GM23338 (cell line): ENCODE data around the gene SHCBP1L. TPM values are rescaled to one million over a fixed set of nuclear protein-coding genes. Genes with fewer than 3 reads are reported as not detected.

Experiments used
- ATAC-seq: fragments of 200-7000 bp; cut with Tn5 transposase; 3 replicates; pipeline ENCODE4 v1.9.1; 2020
- DNase-seq: peaks from one replicate; pipeline ENCODE4 v3.0.0-alpha.2; 2015; ENCODE audit warnings: low spot score
- H2AFZ ChIP-seq: fragments of 200-600 bp; sonication (generic); 2 replicates; pipeline ENCODE4 v1.8.0; 2016; ENCODE audit warnings: antibody characterized with exemption, mild to moderate bottlenecking, moderate library complexity
- H3F3A ChIP-seq: fragments of 200-600 bp; sonication (generic); replicated peaks from 2 replicates; pipeline ENCODE4 v1.8.0; 2017; ENCODE audit warnings: antibody characterized with exemption, mixed run types, low read depth
- H3K27ac ChIP-seq: fragments of 200-600 bp; sonication (generic); 2 replicates; pipeline ENCODE4 v1.6.1; 2016; ENCODE audit warnings: low read depth
- H3K27me3 ChIP-seq: fragments of 200-600 bp; sonication (generic); 2 replicates; pipeline ENCODE4 v1.8.0; 2016; ENCODE audit warnings: mild to moderate bottlenecking, mixed run types, moderate library complexity; ENCODE audit not compliant: insufficient read depth
- H3K36me3 ChIP-seq: fragments of 200-600 bp; sonication (generic); 2 replicates; pipeline ENCODE4 v1.8.0; 2016; ENCODE audit warnings: mild to moderate bottlenecking; ENCODE audit not compliant: insufficient read depth
- H3K4me1 ChIP-seq: fragments of 200-600 bp; sonication (generic); 2 replicates; pipeline ENCODE4 v1.8.0; 2016; ENCODE audit warnings: mild to moderate bottlenecking, moderate library complexity; ENCODE audit not compliant: insufficient read depth
- H3K4me2 ChIP-seq: fragments of 200-600 bp; sonication (generic); 2 replicates; pipeline ENCODE4 v1.7.1; 2017; ENCODE audit warnings: mixed run types
- H3K4me3 ChIP-seq: fragments of 200-600 bp; sonication (generic); 2 replicates; pipeline ENCODE4 v1.6.1; 2016; ENCODE audit warnings: mixed run types
- H3K79me2 ChIP-seq: fragments of 200-600 bp; sonication (generic); replicated peaks from 2 replicates; pipeline ENCODE4 v1.8.0; 2017; ENCODE audit warnings: mild to moderate bottlenecking; ENCODE audit not compliant: insufficient read depth
- H3K9me2 ChIP-seq: fragments of 200-600 bp; sonication (generic); 2 replicates; pipeline ENCODE4 v1.8.0; 2017; ENCODE audit not compliant: insufficient read depth
- H4K20me1 ChIP-seq: fragments of 200-600 bp; sonication (generic); replicated peaks from 2 replicates; pipeline ENCODE4 v1.8.0; 2017; ENCODE audit warnings: mild to moderate bottlenecking; ENCODE audit not compliant: insufficient read depth
- H3K27ac Mint-ChIP-seq: 2 replicates; pipeline ENCODE4 v1.8.0; 2020; ENCODE audit warnings: inconsistent platforms, mild to moderate bottlenecking, moderate library complexity, mixed read lengths
- H3K27me3 Mint-ChIP-seq: 3 replicates; pipeline ENCODE4 v1.8.0; 2022; ENCODE audit warnings: low read depth, mild to moderate bottlenecking, moderate library complexity, mixed read lengths, inconsistent platforms; ENCODE audit not compliant: insufficient read depth, poor library complexity
- H3K36me3 Mint-ChIP-seq: 3 replicates; pipeline ENCODE4 v1.8.0; 2021; ENCODE audit warnings: low read depth, mild to moderate bottlenecking, inconsistent platforms, moderate library complexity, mixed read lengths
- H3K4me1 Mint-ChIP-seq: 3 replicates; pipeline ENCODE4 v1.8.0; 2020; ENCODE audit warnings: mild to moderate bottlenecking, inconsistent platforms, mixed read lengths
- H3K4me3 Mint-ChIP-seq: 3 replicates; pipeline ENCODE4 v1.8.0; 2021; ENCODE audit warnings: moderate library complexity, mild to moderate bottlenecking, inconsistent platforms, mixed read lengths
- H3K9me3 Mint-ChIP-seq: 3 replicates; pipeline ENCODE4 v1.8.0; 2020; ENCODE audit warnings: moderate library complexity, mild to moderate bottlenecking, inconsistent platforms, mixed read lengths
- CREB1 ChIP-seq: fragments of 250-450 bp; sonication (Bioruptor Pico); IDR thresholded peaks from 2 replicates; pipeline ENCODE4 v1.5.0; 2020; ENCODE audit warnings: low read depth, mild to moderate bottlenecking, moderate library complexity
- CTCF ChIP-seq, 2 experiments: fragments of 200-600 bp in 1 of 2; sonication (generic) in 1 of 2; conservative IDR thresholded peaks; 2 replicates each; pipeline versions ENCODE4 v1.5.1 to v1.6.1; 2016 to 2017; ENCODE audit warnings: antibody characterized with exemption in 2 of 2, low read depth in 2 of 2, mild to moderate bottlenecking in 2 of 2, moderate library complexity in 1 of 2
- EZH2phosphoT487 ChIP-seq: fragments of 200-600 bp; sonication (generic); IDR thresholded peaks from one replicate; pipeline ENCODE4 v1.8.1; 2018; ENCODE audit warnings: antibody characterized with exemption; ENCODE audit not compliant: unreplicated experiment
- JUNB ChIP-seq: IDR thresholded peaks from one replicate; pipeline ENCODE4 v1.6.1; 2016; ENCODE audit warnings: antibody characterized with exemption; ENCODE audit not compliant: unreplicated experiment
- NANOG ChIP-seq: IDR thresholded peaks from 2 replicates; pipeline ENCODE4 v1.6.1; 2016; ENCODE audit warnings: antibody characterized with exemption, borderline replicate concordance
- STAT1 ChIP-seq: IDR thresholded peaks from one replicate; pipeline ENCODE4 v1.6.1; 2016; ENCODE audit warnings: antibody characterized with exemption; ENCODE audit not compliant: unreplicated experiment
- ZNF114 ChIP-seq: fragments of 250-450 bp; sonication (Bioruptor Pico); IDR thresholded peaks from 2 replicates; pipeline ENCODE4 v1.5.0; 2020; ENCODE audit warnings: mild to moderate bottlenecking, moderate library complexity
- ZNF331 ChIP-seq: fragments of 250-450 bp; sonication (Bioruptor Pico); IDR thresholded peaks from 2 replicates; pipeline ENCODE4 v1.5.0; 2020; ENCODE audit warnings: low read depth, mild to moderate bottlenecking, moderate library complexity
- ZNF462 ChIP-seq: fragments of 250-450 bp; sonication (Bioruptor Pico); IDR thresholded peaks from 2 replicates; pipeline ENCODE4 v1.5.0; 2020; ENCODE audit warnings: mild to moderate bottlenecking, moderate library complexity
- polyA plus RNA-seq: library from polyadenylated mRNA; unstranded; fragments of >200 nt; fragmentation: Nextera tagmentation; extraction: Ambion mirVana; gene quantifications from 2 replicates; pipeline ENCODE4 v1.2.1, GENCODE V29; 2016
- total RNA-seq: library from RNA; depleted of rRNA; stranded (reverse); fragments of >200 nt; shearing (Covaris generic); gene quantifications from 2 replicates; pipeline ENCODE4 v1.2.3, GENCODE V29; 2014

The SHCBP1L gene
- total and polyA plus RNA-seq, 2 experiments from 2014 or later: not detected

GRCh38 chr1:182875889-182876288 lies 77.1 kb downstream of the SHCBP1L start:
- no peaks in the 10 kb centered on the region for H3K9me3 Mint-ChIP-seq
- H3F3A ChIP-seq: peaks cover 10% of the 10 kb centered on the region; the same call in 1 of the 2 replicates
- H3K9me2 ChIP-seq: no peaks in the 10 kb centered on the region
- ATAC-seq (no peak), DNase-seq (no peak)
- no peaks in the 10 kb centered on the region for H3K4me1 ChIP-seq
- no peaks in the 10 kb centered on the region for H3K27me3 ChIP-seq
- peaks cover 99% of the 10 kb centered on the region for H3K36me3 ChIP-seq
- H3K27me3 Mint-ChIP-seq: peaks cover 2% of the 10 kb centered on the region
- H3K4me3 Mint-ChIP-seq: no peak overlapping the region
- H3K4me3 ChIP-seq: no peak overlapping the region
- TF ChIP-seq ZNF331 (CRISPR knock-in tag) (no peak), CREB1 (no peak)
- no peak overlapping the region for H3K4me2 ChIP-seq
- H3K4me1 Mint-ChIP-seq: no peaks in the 10 kb centered on the region
- no peak overlapping the region for H3K27ac ChIP-seq
- H3K79me2 ChIP-seq: peaks cover 24% of the 10 kb centered on the region; the same call in 1 of the 2 replicates
- H3K36me3 Mint-ChIP-seq: peaks cover 100% of the 10 kb centered on the region
- H2AFZ ChIP-seq: no peak overlapping the region
- H4K20me1 ChIP-seq: peaks cover 9% of the 10 kb centered on the region
- no peak overlapping the region for H3K27ac Mint-ChIP-seq

- Mint-ChIP-seq H3K27me3 (peaks cover 2% of the 10 kb centered on the region), H3K4me1 (no peaks in the 10 kb centered on the region), H3K4me3 (no peak overlapping the region), H3K36me3 (peaks cover 96% of the 10 kb centered on the region), H3K9me3 (no peaks in the 10 kb centered on the region), H3K27ac (no peak overlapping the region)
- Histone ChIP-seq H3K79me2 (peaks cover 19% of the 10 kb centered on the region), H2AFZ (no peak overlapping the region), H3K36me3 (peaks cover 95% of the 10 kb centered on the region), H3K9me2 (no peaks in the 10 kb centered on the region), H3K4me2 (no peak overlapping the region), H3K27me3 (no peaks in the 10 kb centered on the region), H3K27ac (peak overlapping the region; percentile 13; the same call in 1 of the 2 replicates), H3F3A (0 out of 2 replicates have a peak, but pooled peaks cover 12% of the 10 kb centered on the region), H3K4me1 (no peaks in the 10 kb centered on the region), H4K20me1 (peaks cover 16% of the 10 kb centered on the region), H3K4me3 (no peak overlapping the region)
- DNase-seq (no peak), ATAC-seq (no peak)
- peak; percentile 44 for TF ChIP-seq EZH2phosphoT487
- TF ChIP-seq CTCF (conservative IDR thresholded peaks at IDR 0.05; ENCODE audit: low read depth in 2 of 2): no peak
- TF ChIP-seq JUNB: no peak
Observed at GRCh38 chr1:182872881-182873280, 80.1 kb downstream of the SHCBP1L start.

GRCh38 chr1:182869241-182869666 lies 83.7 kb downstream of the SHCBP1L start:
- no peaks in the 10 kb centered on the region for H3K4me1 ChIP-seq
- peak; percentile 65 for ATAC-seq
- 0 out of 2 replicates have a peak, but pooled peaks cover 7% of the 10 kb centered on the region for H3F3A ChIP-seq
- H3K9me2 ChIP-seq: no peaks in the 10 kb centered on the region
- no peak overlapping the region for H3K4me2 ChIP-seq
- no peak overlapping the region for H3K4me3 ChIP-seq
- peak; percentile 39 for DNase-seq
- Mint-ChIP-seq H3K9me3 (no peaks in the 10 kb centered on the region), H3K27ac (peak overlapping the region; percentile 97), H3K36me3 (peaks cover 96% of the 10 kb centered on the region), H3K4me3 (no peak overlapping the region), H3K4me1 (no peaks in the 10 kb centered on the region), H3K27me3 (peaks cover 2% of the 10 kb centered on the region)
- no peaks in the 10 kb centered on the region for H3K27me3 ChIP-seq
- peak overlapping the region; percentile 90 for H3K27ac ChIP-seq
- no peak overlapping the region for H2AFZ ChIP-seq
- peaks cover 94% of the 10 kb centered on the region for H3K36me3 ChIP-seq
- peaks cover 37% of the 10 kb centered on the region for H3K79me2 ChIP-seq
- H4K20me1 ChIP-seq: peaks cover 24% of the 10 kb centered on the region
- TF ChIP-seq ZNF114 (CRISPR knock-in tag) (no peak), NANOG (no peak), JUNB (no peak), ZNF462 (CRISPR knock-in tag) (no peak), STAT1 (no peak), CREB1 (no peak)
